PC-9 (cell line): ENCODE measurements around the gene HADH. TPM values are rescaled to one million over a fixed set of nuclear protein-coding genes. Genes with fewer than 3 reads are reported as not detected.
"Not testable (repeated sequence)": the region's sequence is repeated elsewhere in the genome, so short reads cannot be mapped to it uniquely, and the experiment has no call there.

Experiments used
- BruUV-seq: library from RNA; stranded (reverse); fragments of 400-500 nt; replicated peaks from 2 replicates; lab custom pipeline; 2021; lab: Mats Ljungman, UMichigan
- CTCF ChIA-PET: fragments of 300-600 bp; sonication (Branson Sonifier 250); formaldehyde crosslinking; loops from one replicate; lab custom pipeline; 2022; ENCODE audit warnings: antibody characterized with exemption; lab: Charles Lee
- POLR2A ChIA-PET: fragments of 300-600 bp; sonication (Branson Sonifier 250); formaldehyde crosslinking; loops from one replicate; lab custom pipeline; 2022; ENCODE audit warnings: antibody characterized with exemption; ENCODE audit not compliant: unreplicated experiment; lab: Charles Lee
- DNase-seq, 2 experiments: peaks; one replicate each; pipeline versions ENCODE4 v3.0.0 to v3.0.0-alpha.2; 2015 to 2022; ENCODE audit warnings: mixed read lengths in 1 of 2
- H2AFZ ChIP-seq: fragments of 200-600 bp; sonication (generic); 2 replicates; pipeline ENCODE4 v1.8.1; 2017; ENCODE audit warnings: antibody characterized with exemption
- H3F3A ChIP-seq: fragments of 200-600 bp; sonication (generic); 2 replicates; pipeline ENCODE4 v1.8.1; 2017; ENCODE audit warnings: antibody characterized with exemption, mild to moderate bottlenecking, low read depth; ENCODE audit not compliant: insufficient read depth
- H3K27ac ChIP-seq: fragments of 200-600 bp; sonication (generic); 2 replicates; pipeline ENCODE4 v1.6.1; 2016; ENCODE audit warnings: mixed run types
- H3K27me3 ChIP-seq: fragments of 200-600 bp; sonication (generic); 2 replicates; pipeline ENCODE4 v1.6.1; 2016; ENCODE audit warnings: low read depth, mixed run types; ENCODE audit not compliant: insufficient read depth
- H3K36me3 ChIP-seq: fragments of 200-600 bp; sonication (generic); 2 replicates; pipeline ENCODE4 v1.6.1; 2016; ENCODE audit warnings: low read depth, mixed run types
- H3K4me1 ChIP-seq: fragments of 200-600 bp; sonication (generic); replicated peaks from 2 replicates; pipeline ENCODE4 v1.6.1; 2016; ENCODE audit warnings: mixed run types; ENCODE audit not compliant: insufficient read depth
- H3K4me2 ChIP-seq: fragments of 200-600 bp; sonication (generic); 2 replicates; pipeline ENCODE4 v1.6.1; 2017; ENCODE audit warnings: mixed run types
- H3K4me3 ChIP-seq: fragments of 200-600 bp; sonication (generic); 2 replicates; pipeline ENCODE4 v1.6.1; 2016; ENCODE audit warnings: mixed run types
- H3K79me2 ChIP-seq: fragments of 200-600 bp; sonication (generic); 2 replicates; pipeline ENCODE4 v1.6.1; 2017; ENCODE audit warnings: low read depth, mixed run types
- H3K9me2 ChIP-seq: fragments of 200-600 bp; sonication (generic); 2 replicates; pipeline ENCODE4 v1.8.1; 2017; ENCODE audit warnings: mild to moderate bottlenecking; ENCODE audit not compliant: insufficient read depth
- H3K9me3 ChIP-seq: fragments of 200-600 bp; sonication (generic); 2 replicates; pipeline ENCODE4 v1.8.1; 2016; ENCODE audit warnings: low read depth; ENCODE audit not compliant: insufficient read depth
- H4K20me1 ChIP-seq: fragments of 200-600 bp; sonication (generic); 2 replicates; pipeline ENCODE4 v1.8.1; 2017; ENCODE audit not compliant: insufficient read depth
- EZH2 ChIP-seq: fragments of 200-600 bp; sonication (generic); IDR thresholded peaks from 2 replicates; pipeline ENCODE4 v1.8.0; 2017; ENCODE audit warnings: antibody characterized with exemption, low read depth
- intact Hi-C: fragments of 100-400 bp; cut with micrococcal nuclease; formaldehyde crosslinking; loops from one replicate; pipeline ENCODE4 v1.10.0; 2022; ENCODE audit not compliant: unreplicated experiment
- total RNA-seq: library from RNA; stranded (reverse); gene quantifications from 2 replicates; pipeline ENCODE4 v1.2.3, GENCODE V29; 2021
- TF ChIP-seq, protein P1 (sequence below): fragments of 200-600 bp; sonication (generic); conservative IDR thresholded peaks from 2 replicates; pipeline ENCODE4 v1.6.1; 2017; ENCODE audit warnings: mixed run types, antibody characterized with exemption, mild to moderate bottlenecking, moderate library complexity

HADH gene
- total RNA-seq, 1 experiment from 2014 or later = 45.0 TPM

GRCh38 chr4:107951551-107951950 is 38.1 kb upstream of the HADH start:
- Histone ChIP-seq H4K20me1 (no peaks in the 10 kb centered on the region), H3K9me3 (no peaks in the 10 kb centered on the region), H3F3A (no peaks in the 10 kb centered on the region), H3K4me1 (no peaks in the 10 kb centered on the region), H3K4me3 (no peak overlapping the region), H2AFZ (no peak overlapping the region), H3K4me2 (no peak overlapping the region), H3K36me3 (no peaks in the 10 kb centered on the region), H3K79me2 (no peaks in the 10 kb centered on the region), H3K27me3 (no peaks in the 10 kb centered on the region), H3K9me2 (no peaks in the 10 kb centered on the region), H3K27ac (no peak overlapping the region)
- no TSS peak for BruUV-seq
- no peak for DNase-seq
- TF ChIP-seq, protein P1, sequence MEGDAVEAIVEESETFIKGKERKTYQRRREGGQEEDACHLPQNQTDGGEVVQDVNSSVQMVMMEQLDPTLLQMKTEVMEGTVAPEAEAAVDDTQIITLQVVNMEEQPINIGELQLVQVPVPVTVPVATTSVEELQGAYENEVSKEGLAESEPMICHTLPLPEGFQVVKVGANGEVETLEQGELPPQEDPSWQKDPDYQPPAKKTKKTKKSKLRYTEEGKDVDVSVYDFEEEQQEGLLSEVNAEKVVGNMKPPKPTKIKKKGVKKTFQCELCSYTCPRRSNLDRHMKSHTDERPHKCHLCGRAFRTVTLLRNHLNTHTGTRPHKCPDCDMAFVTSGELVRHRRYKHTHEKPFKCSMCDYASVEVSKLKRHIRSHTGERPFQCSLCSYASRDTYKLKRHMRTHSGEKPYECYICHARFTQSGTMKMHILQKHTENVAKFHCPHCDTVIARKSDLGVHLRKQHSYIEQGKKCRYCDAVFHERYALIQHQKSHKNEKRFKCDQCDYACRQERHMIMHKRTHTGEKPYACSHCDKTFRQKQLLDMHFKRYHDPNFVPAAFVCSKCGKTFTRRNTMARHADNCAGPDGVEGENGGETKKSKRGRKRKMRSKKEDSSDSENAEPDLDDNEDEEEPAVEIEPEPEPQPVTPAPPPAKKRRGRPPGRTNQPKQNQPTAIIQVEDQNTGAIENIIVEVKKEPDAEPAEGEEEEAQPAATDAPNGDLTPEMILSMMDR = no peak
- TF ChIP-seq EZH2 = no peak
- ChIA-PET CTCF (no interaction called here), POLR2A (no interaction called here)
- intact Hi-C loops = no loop called here

GRCh38 chr4:107956011-107956410 is 33.7 kb upstream of the HADH start:
- Histone ChIP-seq H3K4me2 (no peak overlapping the region), H3K4me1 (no peaks in the 10 kb centered on the region), H3K27ac (no peak overlapping the region), H3K9me2 (no peaks in the 10 kb centered on the region), H3F3A (no peaks in the 10 kb centered on the region), H2AFZ (no peak overlapping the region), H3K4me3 (no peak overlapping the region), H3K36me3 (no peaks in the 10 kb centered on the region), H4K20me1 (no peaks in the 10 kb centered on the region), H3K9me3 (no peaks in the 10 kb centered on the region), H3K79me2 (no peaks in the 10 kb centered on the region), H3K27me3 (no peaks in the 10 kb centered on the region)
- no peak for TF ChIP-seq EZH2
- TF ChIP-seq, protein P1 = no peak
- intact Hi-C loops = no loop called here
- no peak for DNase-seq
- no TSS peak for BruUV-seq
- CTCF ChIA-PET = no interaction called here
- POLR2A ChIA-PET = no interaction called here

- no peaks in the 10 kb centered on the region for H3K27me3 ChIP-seq
- no peaks in the 10 kb centered on the region for H3K9me2 ChIP-seq
- intact Hi-C loops = no loop called here
- no peak for DNase-seq
- CTCF ChIA-PET = no interaction called here
- TF ChIP-seq, protein P1 = no peak
- TF ChIP-seq EZH2 = no peak
- no peaks in the 10 kb centered on the region for H3K79me2 ChIP-seq
- H3K9me3 ChIP-seq = no peaks in the 10 kb centered on the region
- no peaks in the 10 kb centered on the region for H3K4me1 ChIP-seq
- no peak overlapping the region for H3K4me3 ChIP-seq
- no peak overlapping the region for H3K4me2 ChIP-seq
- no TSS peak for BruUV-seq
- H3F3A ChIP-seq = no peaks in the 10 kb centered on the region
- POLR2A ChIA-PET = no interaction called here
- no peak overlapping the region for H3K27ac ChIP-seq
- no peak overlapping the region for H2AFZ ChIP-seq
- no peaks in the 10 kb centered on the region for H3K36me3 ChIP-seq
- no peaks in the 10 kb centered on the region for H4K20me1 ChIP-seq
Observed at GRCh38 chr4:107966903-107967302, 22.8 kb upstream of the HADH start.

- DNase-seq, H3K9me2 ChIP-seq, H3K27ac ChIP-seq, H3K79me2 ChIP-seq, BruUV-seq, H3K4me2 ChIP-seq, H3K9me3 ChIP-seq, H3K36me3 ChIP-seq, H3K4me3 ChIP-seq, H2AFZ ChIP-seq, H3K27me3 ChIP-seq, H4K20me1 ChIP-seq, POLR2A ChIA-PET, H3K4me1 ChIP-seq, H3F3A ChIP-seq, CTCF ChIA-PET, intact Hi-C loops: not testable (repeated sequence)
Observed at GRCh38 chr4:107967519-107967918, 22.2 kb upstream of the HADH start.

DNA sequence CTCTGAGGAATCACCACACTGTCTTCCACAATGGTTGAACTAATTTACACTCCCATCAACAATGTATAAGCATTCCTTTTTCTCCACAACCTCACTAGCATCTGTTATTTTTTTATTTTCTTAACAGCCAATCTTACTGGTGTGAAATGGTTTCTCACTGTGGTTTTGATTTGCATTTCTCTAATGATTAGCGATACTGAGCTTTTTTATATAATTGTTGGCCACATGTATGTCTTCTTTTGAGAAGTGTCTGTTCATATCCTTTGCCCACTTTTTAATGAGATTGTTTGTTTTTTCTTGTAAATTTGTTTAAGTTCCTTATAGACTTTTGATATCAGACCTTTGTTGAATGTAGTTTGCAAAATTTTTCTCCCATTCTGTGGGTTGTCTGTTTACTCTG is 21.8 kb upstream of the HADH start:
- H3F3A ChIP-seq, H3K27me3 ChIP-seq, H2AFZ ChIP-seq, H3K4me2 ChIP-seq, H4K20me1 ChIP-seq, H3K27ac ChIP-seq, H3K9me3 ChIP-seq, H3K79me2 ChIP-seq, BruUV-seq, H3K4me3 ChIP-seq, CTCF ChIA-PET, H3K9me2 ChIP-seq, H3K4me1 ChIP-seq, DNase-seq, intact Hi-C loops, POLR2A ChIA-PET, H3K36me3 ChIP-seq: not testable (repeated sequence)
